Fibroblast of mammary gland (primary cell): Measurements from ENCODE around the gene RNU6-9.

ENCODE experiments used
- DNase-seq: peaks from one replicate; pipeline ENCODE4 v3.0.0-alpha.2; 2010; ENCODE audit warnings: low read depth
- H3K4me3 ChIP-seq: 2 replicates; pipeline ENCODE4 v1.5.1; 2011; ENCODE audit warnings: low read depth, mild to moderate bottlenecking, low read length, moderate library complexity; ENCODE audit not compliant: control insufficient read depth
- TF ChIP-seq, protein P1 (sequence below): conservative IDR thresholded peaks from 2 replicates; pipeline ENCODE4 v1.5.1; 2011; ENCODE audit warnings: low read depth, low read length, inconsistent platforms; ENCODE audit not compliant: control insufficient read depth, insufficient read depth

The RNU6-9 gene

DNA sequence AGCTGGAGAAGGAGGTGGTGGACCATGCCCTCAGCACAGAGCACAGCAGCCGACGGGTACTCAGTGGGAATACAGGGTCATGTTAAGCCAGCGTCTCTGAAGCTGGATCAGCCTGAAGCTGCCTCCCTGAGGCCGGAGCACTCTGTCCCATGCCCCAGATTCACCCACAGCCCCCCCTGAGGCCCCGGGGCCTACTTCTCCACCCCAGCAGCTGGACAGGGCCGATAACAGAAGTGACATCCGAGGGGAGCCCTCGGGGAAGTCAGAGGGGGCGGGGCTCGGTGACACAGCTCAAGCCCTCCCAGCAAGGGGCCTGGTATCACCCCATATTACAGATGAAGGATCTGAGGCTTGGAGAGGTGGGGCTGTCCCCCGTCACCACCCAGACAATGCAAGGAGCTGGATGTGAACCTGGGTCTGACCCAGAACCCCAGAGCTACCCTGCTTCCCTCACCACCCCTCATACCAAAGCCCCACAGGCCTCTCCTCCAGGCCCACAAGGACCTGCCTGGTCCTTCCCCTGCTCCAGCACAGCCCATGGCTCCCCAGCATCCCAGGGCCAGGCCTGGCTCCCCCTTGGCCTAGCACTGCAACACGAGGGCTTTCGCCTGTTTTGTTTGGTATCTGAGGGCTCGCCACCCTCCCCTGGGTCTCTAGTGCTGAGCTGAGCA is 14.0 kb downstream of the RNU6-9 start:
- TF ChIP-seq, protein P1, sequence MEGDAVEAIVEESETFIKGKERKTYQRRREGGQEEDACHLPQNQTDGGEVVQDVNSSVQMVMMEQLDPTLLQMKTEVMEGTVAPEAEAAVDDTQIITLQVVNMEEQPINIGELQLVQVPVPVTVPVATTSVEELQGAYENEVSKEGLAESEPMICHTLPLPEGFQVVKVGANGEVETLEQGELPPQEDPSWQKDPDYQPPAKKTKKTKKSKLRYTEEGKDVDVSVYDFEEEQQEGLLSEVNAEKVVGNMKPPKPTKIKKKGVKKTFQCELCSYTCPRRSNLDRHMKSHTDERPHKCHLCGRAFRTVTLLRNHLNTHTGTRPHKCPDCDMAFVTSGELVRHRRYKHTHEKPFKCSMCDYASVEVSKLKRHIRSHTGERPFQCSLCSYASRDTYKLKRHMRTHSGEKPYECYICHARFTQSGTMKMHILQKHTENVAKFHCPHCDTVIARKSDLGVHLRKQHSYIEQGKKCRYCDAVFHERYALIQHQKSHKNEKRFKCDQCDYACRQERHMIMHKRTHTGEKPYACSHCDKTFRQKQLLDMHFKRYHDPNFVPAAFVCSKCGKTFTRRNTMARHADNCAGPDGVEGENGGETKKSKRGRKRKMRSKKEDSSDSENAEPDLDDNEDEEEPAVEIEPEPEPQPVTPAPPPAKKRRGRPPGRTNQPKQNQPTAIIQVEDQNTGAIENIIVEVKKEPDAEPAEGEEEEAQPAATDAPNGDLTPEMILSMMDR: no peak
- DNase-seq: no peak
- H3K4me3 ChIP-seq: no peak overlapping the region

DNA sequence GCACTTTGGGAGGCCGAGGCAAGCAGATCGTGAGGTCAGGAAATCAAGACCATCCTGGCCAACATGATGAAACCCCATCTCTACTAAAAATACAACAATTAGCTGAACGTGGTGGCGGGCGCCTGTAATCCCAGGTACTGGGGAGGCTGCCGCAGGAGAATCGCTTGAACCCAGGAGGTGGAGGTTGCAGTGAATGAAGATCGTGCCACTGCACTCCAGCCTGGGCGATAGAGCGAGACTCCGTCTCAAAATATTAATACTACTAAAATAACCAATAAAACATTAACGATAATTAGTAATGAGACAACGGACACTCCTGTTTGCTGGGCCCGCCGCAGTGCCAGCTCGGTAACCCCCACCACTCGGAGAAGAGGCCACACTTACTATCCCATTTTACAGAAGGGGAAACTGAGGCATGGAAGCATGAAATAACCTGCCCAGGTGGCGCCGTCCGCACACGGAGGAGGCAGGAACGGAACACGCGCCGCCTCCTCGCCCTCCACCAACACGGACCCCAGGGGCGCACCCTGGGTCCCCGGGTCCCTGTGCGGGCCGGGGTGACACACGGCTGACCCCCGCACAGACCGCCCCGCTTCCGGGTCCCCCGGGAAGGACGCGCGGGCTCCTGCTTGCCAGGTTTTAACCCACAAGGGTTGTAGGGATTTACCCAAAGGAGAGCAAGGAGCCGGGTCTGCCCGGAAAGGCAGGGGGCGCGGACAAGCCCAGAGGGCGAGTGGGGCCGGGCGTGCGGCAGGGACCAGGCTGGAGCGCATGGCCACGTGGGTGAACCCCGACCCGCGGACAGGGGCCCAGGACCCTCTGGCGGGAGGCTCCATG is 18.1 kb downstream of the RNU6-9 start:
- TF ChIP-seq, protein P1: no peak
- DNase-seq: no peak

DNA sequence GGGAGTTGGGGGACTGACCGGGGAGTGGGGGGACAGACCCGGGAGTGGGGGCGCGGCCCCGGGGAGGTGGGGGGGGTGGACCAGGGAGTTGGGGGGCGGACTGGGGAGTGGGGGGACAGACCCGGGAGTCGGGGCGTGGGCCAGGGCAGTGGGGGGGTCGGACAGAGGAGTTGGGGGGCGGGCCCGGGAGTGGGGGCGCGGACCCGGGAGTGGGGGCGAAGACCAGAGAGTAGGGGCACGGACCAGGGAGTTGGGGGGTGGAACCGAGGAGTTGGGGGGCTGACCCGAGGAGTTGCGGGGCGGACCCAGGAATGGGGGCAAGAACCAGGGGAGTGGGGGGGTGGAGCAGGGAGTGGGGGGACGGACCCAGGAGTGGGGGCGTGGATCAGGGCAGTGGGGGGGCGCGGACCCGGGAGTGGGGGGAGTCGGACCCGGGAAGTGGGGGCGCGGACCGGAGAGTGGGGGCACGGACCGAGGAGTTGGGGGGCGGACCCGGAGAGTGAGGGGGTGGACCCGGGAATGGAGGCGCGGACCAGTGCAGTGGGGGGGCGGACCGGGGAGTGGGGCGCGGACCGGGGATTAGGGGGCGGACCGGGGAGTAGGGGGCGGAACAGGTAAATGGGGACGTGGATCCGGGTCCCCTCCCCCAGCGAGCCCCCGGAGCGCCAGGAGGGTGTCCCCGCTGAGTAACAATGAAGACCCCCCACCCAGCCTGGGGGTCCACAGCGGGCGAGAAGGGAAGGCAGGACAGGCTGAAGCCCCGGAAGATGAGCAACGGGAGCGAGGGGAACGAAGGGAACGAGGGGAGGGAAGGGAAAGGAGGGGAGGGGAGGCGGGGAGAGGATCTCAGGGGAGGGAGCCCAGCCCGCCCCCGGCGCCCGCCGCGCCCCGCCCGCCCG is 19.1 kb downstream of the RNU6-9 start:
- TF ChIP-seq, protein P1: no peak
- DNase-seq: no peak
- peak overlapping the region; percentile 77 for H3K4me3 ChIP-seq

More for the DNA sequence above, 18.1 kb downstream of the RNU6-9 start:
- no peak overlapping the region for H3K4me3 ChIP-seq

DNA sequence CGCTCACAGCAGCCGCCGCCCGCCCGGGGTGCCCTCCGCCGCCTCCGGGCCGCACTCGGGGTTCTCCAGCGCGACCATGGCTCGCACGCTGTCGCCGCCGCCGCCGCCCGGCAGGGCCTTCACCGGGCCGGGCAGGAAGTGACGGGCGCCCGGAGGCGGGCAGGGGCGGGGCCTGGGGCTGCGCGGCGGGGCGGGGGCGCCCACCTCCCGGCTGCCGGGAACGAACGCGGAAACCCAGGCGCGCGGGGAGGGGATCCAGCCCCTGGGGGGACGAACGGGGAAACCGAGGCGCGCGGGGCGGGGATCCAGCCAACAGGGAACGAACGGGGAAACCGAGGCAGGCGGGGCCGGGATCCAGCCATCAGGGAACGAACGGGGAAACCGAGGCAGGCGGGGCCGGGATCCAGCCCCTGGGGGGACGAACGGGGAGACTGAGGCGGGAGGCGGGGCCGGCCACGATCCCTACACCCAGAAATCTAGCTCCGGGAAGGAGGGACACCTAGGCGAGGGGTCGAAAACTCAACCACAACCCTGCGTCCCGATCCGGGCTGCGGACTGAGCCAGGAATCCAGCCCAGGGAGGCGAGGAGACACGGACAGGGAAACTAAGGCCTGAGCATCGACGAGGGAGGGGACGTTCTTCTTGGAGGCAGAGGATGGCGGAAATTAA is 19.9 kb downstream of the RNU6-9 start, which contains the start of gene R3HDM4:
R3HDM4 (minus strand) TSS at position 140 of the 669 bp plus-strand sequence; CDS start at position 78, 62 bp downstream.
- TF ChIP-seq, protein P1: no peak
- DNase-seq: peak; percentile 30
- peak within 1 kb of the TSS; percentile 77 for H3K4me3 ChIP-seq

DNA sequence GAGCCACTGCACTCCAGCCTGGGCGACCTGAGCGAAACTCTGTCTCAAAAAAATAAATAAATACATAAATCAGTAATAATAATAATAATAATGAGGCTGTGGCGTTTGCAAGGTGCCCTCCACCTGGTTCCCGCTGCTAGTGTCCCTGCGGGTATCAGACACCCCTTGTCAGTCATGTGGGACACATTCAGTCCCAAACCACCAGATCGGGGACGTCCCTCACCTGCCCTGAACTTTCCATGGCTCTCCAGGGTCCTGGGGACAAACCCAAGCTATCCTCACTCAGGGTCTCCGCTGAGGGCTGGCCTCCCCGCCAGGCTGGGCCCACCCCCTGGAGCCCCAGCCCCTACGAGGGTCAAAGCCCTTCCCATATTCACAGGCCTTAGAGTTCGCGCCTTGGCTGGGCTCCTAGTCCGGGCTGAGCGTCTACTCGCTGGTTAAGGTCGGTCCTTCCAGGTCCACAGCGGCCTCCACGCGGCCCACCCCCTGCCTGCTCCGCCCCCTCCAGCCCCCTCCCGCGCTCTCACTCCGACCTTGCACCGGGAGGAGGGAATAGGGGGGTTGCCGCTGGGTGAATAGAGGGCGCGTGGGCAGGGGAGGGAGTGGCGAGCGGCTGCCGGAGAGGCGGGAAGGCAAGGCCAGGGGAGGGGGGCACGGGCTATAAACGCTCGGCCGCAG is 23.5 kb downstream of the RNU6-9 start:
- no peak for DNase-seq
- no peak overlapping the region for H3K4me3 ChIP-seq
- TF ChIP-seq, protein P1: no peak
